ENCODE results near the gene EPYC. TPM values are rescaled to one million over a fixed set of nuclear protein-coding genes. Genes with fewer than 3 reads are reported as not detected.

EPYC gene
- total RNA-seq, 1 donor from 2014 or later = not detected

- no peak for DNase-seq (ENCODE audit: low read depth, low spot score)
- Mint-ChIP-seq H3K36me3 (ENCODE audit: low read depth) (no peaks in the 10 kb centered on the region), H3K4me3 (no peak overlapping the region), H3K9me3 (no peaks in the 10 kb centered on the region), H3K27me3 (ENCODE audit: low read depth) (no peaks in the 10 kb centered on the region), H3K4me1 (no peaks in the 10 kb centered on the region), H3K27ac (ENCODE audit: unreplicated experiment) (no peak overlapping the region)
- TF ChIP-seq CTCF (conservative IDR thresholded peaks at IDR 0.05) = no peak
These were observed 65.4 kb downstream of the EPYC start for GRCh38 chr12:90939382-90939781.

GRCh38 chr12:90938451-90938850 lies 66.3 kb downstream of the EPYC start:
- Mint-ChIP-seq H3K36me3 (ENCODE audit: low read depth) (no peaks in the 10 kb centered on the region), H3K27ac (ENCODE audit: unreplicated experiment) (no peak overlapping the region), H3K4me3 (no peak overlapping the region), H3K9me3 (no peaks in the 10 kb centered on the region), H3K27me3 (ENCODE audit: low read depth) (no peaks in the 10 kb centered on the region), H3K4me1 (no peaks in the 10 kb centered on the region)
- no peak for TF ChIP-seq CTCF (conservative IDR thresholded peaks at IDR 0.05)
- DNase-seq (ENCODE audit: low read depth, low spot score) = no peak

GRCh38 chr12:90937651-90938050 lies 67.1 kb downstream of the EPYC start:
- no peak for DNase-seq (ENCODE audit: low read depth, low spot score)
- no peaks in the 10 kb centered on the region for H3K4me1 Mint-ChIP-seq
- H3K36me3 Mint-ChIP-seq (ENCODE audit: low read depth) = peaks cover under 1% of the 10 kb centered on the region
- no peaks in the 10 kb centered on the region for H3K27me3 Mint-ChIP-seq (ENCODE audit: low read depth)
- no peak for TF ChIP-seq CTCF (conservative IDR thresholded peaks at IDR 0.05)
- peaks cover 1% of the 10 kb centered on the region for H3K9me3 Mint-ChIP-seq
- no peak overlapping the region for H3K4me3 Mint-ChIP-seq
- H3K27ac Mint-ChIP-seq (ENCODE audit: unreplicated experiment) = no peak overlapping the region

- no peak for TF ChIP-seq CTCF (conservative IDR thresholded peaks at IDR 0.05)
- no peak for DNase-seq (ENCODE audit: low read depth, low spot score)
- Mint-ChIP-seq H3K27ac (ENCODE audit: unreplicated experiment) (no peak overlapping the region), H3K4me1 (no peaks in the 10 kb centered on the region), H3K9me3 (peaks cover 13% of the 10 kb centered on the region), H3K36me3 (ENCODE audit: low read depth) (peaks cover 10% of the 10 kb centered on the region), H3K4me3 (no peak overlapping the region), H3K27me3 (ENCODE audit: low read depth) (no peaks in the 10 kb centered on the region)
These were observed 68.4 kb downstream of the EPYC start for GRCh38 chr12:90936230-90937005.

- no peak for DNase-seq (ENCODE audit: low read depth, low spot score)
- H3K4me3 Mint-ChIP-seq = no peak overlapping the region
- peaks cover 16% of the 10 kb centered on the region for H3K9me3 Mint-ChIP-seq
- peaks cover 7% of the 10 kb centered on the region for H3K36me3 Mint-ChIP-seq (ENCODE audit: low read depth)
- no peaks in the 10 kb centered on the region for H3K27me3 Mint-ChIP-seq (ENCODE audit: low read depth)
- no peak for TF ChIP-seq CTCF (conservative IDR thresholded peaks at IDR 0.05)
- H3K4me1 Mint-ChIP-seq = no peaks in the 10 kb centered on the region
- no peak overlapping the region for H3K27ac Mint-ChIP-seq (ENCODE audit: unreplicated experiment)
These were observed 79.2 kb downstream of the EPYC start for GRCh38 chr12:90925562-90925961.
